GM18526 (cell line): ENCODE results near the gene SEM1.
A peak's percentile ranks its signal among the peaks of the same experiment; 100 is the strongest.

Experiments used
- POLR2A ChIP-seq: IDR thresholded peaks from 3 replicates; pipeline ENCODE4 v1.6.1; 2011; ENCODE audit not compliant: insufficient read length; ENCODE audit errors: extremely low read depth

The SEM1 gene

GRCh38 chr7:96709381-96710228 is at the start of gene SEM1:
Gene SEM1, minus strand, starts transcription at chr7:96709846. Its CDS starts 83 bp downstream, at chr7:96709763.
- TF ChIP-seq POLR2A, result peak; percentile 43

GRCh38 chr7:96747418-96747940 is 37.8 kb upstream of the SEM1 start:
- no peak for TF ChIP-seq POLR2A

- TF ChIP-seq POLR2A, result no peak
These were observed 30.5 kb upstream of the SEM1 start for GRCh38 chr7:96740130-96740529.

GRCh38 chr7:96739609-96740008 is 30.0 kb upstream of the SEM1 start:
- no peak for TF ChIP-seq POLR2A

DNA sequence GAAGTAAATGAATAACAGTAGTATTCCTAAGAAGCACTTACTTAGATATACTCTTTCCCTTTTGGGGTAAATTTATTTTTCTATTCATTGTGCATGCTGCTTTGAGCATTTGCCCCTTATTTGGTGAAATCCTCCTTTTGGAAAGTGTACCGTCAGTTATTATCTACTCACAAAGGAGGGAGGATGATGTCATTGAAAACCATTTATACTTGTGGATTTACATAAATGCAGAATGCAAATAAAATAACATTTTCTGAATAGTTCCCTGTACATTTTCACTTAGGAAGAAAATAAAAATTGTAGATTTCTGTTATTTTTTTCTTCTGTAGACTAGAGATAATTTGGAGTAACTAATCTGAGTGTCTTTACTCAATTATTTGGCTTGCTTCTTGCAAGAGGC is 29.5 kb upstream of the SEM1 start:
- TF ChIP-seq POLR2A, result no peak

DNA sequence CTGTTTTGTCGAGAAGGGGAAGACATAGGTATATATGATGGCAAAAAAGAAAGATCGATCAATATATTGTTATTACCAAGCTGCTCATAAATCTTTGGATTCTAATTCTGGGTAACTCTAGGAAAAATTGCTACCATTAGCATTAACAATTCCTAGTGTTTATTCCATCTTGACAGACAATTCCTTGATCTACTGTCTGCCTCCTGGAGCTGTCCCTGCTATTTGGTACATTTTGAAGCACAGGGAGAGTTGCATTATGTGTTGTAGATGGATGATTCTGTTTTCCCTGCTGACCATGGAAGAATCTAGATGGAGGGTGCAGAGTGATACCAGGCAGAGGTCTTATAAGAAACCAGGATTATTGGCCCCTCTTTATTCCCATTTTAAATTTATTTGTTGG is 29.1 kb upstream of the SEM1 start:
- TF ChIP-seq POLR2A, result no peak

- no peak for TF ChIP-seq POLR2A
These were observed 28.0 kb upstream of the SEM1 start for GRCh38 chr7:96737545-96738050.

GRCh38 chr7:96734343-96734742 is 24.7 kb upstream of the SEM1 start:
- TF ChIP-seq POLR2A, result no peak

GRCh38 chr7:96729820-96730219 is 20.2 kb upstream of the SEM1 start:
- TF ChIP-seq POLR2A, result no peak

DNA sequence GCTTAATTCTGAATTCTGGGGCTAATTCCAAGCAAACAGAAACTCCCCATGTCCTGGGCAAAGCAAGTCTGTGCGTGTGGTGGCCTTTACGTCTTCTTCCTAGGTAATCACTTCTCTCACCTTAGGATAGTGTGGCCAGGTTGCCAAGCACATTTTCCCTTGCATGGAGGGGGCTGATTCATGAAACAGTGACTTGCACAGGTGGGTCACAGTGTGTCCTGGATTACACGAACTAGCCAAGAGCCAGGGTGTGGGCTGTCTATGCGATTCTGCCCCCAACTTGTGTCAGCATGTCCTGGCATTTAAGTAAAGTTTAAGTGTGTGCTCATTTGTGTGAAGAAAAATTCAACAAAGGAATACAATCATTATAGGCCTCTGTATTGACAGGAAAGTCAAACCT is 18.5 kb upstream of the SEM1 start:
- TF ChIP-seq POLR2A, result no peak

DNA sequence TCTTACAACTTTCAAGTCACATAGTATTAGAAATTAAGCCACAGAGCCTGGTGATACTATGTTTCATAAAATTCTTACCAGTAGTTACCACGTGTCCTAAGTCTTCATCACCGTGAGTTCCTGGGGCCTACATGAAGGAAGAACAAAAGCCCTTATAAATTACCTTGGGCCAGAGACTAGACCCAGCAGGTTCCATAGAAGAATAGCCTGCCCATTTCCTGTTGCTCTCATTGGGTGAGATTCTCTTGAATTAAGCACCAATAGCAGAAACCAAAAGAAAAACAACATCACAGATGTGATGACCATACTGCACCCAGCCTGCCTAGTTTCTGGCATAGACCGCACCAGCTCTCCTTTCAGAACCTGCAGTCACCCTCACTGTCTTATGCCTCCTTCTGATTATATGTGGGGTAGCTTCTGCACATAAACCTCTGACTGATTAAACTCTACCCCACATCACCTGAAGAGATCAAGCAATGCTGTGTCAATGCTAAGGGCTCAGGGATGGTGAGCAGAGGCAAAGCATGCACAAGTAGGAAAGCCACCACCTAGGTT is 18.0 kb upstream of the SEM1 start:
- no peak for TF ChIP-seq POLR2A

DNA sequence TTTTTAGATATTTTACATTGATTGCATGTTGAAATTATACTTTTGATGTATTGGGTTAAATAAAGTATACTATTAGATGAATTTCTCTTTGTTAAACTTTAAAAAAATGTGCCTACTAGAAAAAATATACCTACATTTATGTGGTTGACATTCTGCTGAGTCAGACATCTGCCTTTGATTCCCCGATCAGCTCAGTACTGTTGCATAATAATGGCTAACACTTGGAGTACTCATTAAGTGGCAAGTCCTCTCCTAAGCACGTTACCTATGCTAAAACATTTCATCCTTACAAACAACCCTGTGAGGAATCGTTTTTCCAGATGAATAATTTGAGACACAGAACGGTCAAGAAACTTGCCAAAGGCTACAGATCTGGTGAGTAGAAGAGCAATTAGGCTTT is 14.0 kb upstream of the SEM1 start:
- no peak for TF ChIP-seq POLR2A

GRCh38 chr7:96720843-96721242 is 11.2 kb upstream of the SEM1 start:
- TF ChIP-seq POLR2A, result no peak

DNA sequence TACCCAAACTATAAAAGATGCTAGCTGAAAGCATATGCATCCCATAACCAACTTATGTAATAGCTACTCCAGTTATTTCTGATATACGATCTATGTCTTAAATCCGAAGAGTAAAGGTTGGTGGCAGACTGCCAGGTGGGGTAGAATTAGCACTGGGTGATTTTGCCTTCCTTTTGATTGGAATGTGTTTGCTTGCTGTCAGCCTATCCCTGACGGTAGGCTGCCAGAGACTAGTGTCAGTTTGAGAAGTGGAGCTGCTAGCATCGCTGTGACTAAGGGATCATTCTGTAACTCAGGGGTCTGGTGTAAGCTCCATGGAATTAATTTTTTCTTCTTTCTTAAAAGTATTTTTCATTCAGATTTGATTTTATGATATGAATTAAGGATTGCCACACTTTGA is 9.5 kb upstream of the SEM1 start:
- TF ChIP-seq POLR2A, result no peak

- TF ChIP-seq POLR2A, result no peak
These were observed 8.7 kb upstream of the SEM1 start for GRCh38 chr7:96718107-96719003.
